GM12875 (cell line): ENCODE data around the gene GPATCH2L.

ENCODE experiments used
- H3K4me3 ChIP-seq: one replicate; pipeline ENCODE4 v1.5.1; 2011; ENCODE audit warnings: low read depth, low read length, control low read depth
- TF ChIP-seq, protein P1 (sequence below): IDR thresholded peaks from 2 replicates; pipeline ENCODE4 v1.5.1; 2011; ENCODE audit warnings: low read depth, mild to moderate bottlenecking, control low read depth, inconsistent platforms, low read length, moderate library complexity, borderline replicate concordance; ENCODE audit not compliant: insufficient read depth

GPATCH2L gene

GRCh38 chr14:76235628-76236027 lies 83.9 kb downstream of the GPATCH2L start:
- TF ChIP-seq, protein P1, sequence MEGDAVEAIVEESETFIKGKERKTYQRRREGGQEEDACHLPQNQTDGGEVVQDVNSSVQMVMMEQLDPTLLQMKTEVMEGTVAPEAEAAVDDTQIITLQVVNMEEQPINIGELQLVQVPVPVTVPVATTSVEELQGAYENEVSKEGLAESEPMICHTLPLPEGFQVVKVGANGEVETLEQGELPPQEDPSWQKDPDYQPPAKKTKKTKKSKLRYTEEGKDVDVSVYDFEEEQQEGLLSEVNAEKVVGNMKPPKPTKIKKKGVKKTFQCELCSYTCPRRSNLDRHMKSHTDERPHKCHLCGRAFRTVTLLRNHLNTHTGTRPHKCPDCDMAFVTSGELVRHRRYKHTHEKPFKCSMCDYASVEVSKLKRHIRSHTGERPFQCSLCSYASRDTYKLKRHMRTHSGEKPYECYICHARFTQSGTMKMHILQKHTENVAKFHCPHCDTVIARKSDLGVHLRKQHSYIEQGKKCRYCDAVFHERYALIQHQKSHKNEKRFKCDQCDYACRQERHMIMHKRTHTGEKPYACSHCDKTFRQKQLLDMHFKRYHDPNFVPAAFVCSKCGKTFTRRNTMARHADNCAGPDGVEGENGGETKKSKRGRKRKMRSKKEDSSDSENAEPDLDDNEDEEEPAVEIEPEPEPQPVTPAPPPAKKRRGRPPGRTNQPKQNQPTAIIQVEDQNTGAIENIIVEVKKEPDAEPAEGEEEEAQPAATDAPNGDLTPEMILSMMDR, result no peak
- no peak overlapping the region for H3K4me3 ChIP-seq

DNA sequence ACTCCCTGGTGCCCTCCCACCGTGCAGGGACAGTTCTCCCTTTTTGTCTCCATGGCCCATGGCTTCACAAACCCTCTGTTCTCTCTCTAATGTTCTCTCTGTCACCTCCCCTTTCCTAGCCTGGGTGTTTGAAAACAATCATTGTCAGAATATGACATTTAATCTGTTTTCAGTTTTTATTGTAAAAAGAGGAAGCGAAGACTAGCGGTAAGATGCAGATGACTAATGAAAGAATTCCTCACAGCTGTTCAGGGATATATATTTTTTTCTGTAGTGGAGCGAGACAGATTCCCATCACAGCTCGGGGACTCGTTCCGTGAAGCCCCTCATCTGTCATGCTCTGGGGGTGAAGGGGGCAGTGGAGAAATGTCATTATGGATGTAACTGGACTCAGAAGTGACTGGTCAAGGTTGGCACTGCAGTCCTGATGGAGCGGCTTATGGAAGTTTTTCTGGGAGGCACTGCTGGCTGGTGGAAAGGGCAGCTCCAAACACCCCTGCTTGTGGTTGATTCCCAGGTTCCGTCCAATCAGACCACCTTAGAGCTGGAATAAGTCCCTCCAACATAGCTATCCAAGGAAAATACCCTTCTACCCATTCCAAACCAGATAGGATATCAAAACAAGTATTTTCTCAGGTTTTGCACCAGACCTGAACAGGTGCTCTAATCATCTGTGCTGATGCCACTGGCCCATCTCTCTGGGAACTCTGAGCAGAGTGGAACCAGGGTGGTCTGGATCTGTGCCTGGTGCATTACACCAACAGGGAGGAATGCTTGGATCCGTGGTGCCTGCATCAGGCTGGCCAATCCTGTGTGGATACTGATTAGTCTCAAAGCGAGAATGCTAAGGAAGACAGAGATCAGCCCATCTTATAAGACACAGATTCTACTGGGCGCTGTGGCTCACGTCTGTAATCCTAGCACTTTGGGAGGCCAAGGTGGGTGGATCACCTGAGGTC lies 84.7 kb downstream of the GPATCH2L start:
- H3K4me3 ChIP-seq, result no peak overlapping the region
- TF ChIP-seq, protein P1, result no peak

DNA sequence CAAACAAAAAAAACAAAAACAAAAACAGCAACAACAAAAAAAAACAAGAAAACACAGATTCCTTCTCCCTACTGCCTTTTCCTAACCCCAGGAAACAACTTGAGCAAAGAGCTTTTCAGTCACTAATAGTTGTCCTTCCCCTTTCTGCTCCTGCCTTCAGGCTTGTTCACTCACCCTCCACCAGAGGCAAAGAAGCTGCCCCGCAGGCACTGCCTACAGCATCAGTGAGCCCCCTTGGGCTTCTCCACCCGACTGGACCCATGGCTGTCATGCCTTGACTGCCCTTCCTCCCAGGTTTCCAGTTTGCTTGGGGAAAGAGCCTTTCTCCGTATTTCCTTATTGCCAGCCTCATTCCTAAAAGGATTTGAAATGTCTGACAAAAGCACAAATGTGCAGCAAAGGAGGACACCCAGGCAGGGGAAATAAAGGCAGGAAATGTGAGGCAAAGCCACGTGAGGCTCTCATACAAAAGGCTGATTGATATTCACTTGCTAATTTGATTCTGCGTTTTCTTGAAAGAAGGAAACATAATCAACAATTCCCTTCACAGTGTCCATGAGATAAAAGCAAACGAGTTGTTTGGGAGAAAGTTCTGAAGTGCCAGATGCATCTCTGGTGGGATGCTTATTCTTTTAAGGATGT lies 85.7 kb downstream of the GPATCH2L start:
- H3K4me3 ChIP-seq, result no peak overlapping the region
- TF ChIP-seq, protein P1, result no peak

GRCh38 chr14:76245097-76245496 lies 93.4 kb downstream of the GPATCH2L start:
- TF ChIP-seq, protein P1, result no peak

DNA sequence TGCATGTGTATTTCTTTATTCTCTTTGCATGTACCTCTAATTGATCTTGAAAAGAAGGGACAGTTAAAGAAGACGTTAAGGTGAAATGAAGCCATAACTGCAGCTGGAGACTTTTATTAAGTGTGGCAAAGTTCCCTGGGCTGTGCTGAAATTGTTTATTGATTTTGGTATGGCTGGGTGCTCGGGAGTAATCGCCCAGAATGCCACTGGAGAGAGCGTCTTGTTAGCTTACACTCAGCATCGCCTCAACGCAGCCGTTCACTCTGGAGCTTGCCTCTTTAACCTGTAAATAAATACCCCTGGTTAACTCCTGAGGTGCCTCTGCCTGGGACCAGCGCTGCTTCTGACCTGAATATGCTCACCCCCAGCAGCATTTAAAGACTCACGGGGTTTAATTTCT lies 98.6 kb downstream of the GPATCH2L start:
- no peak overlapping the region for H3K4me3 ChIP-seq
- TF ChIP-seq, protein P1, result no peak

More at GRCh38 chr14:76245097-76245496, 93.4 kb downstream of the GPATCH2L start:
- no peak overlapping the region for H3K4me3 ChIP-seq

DNA sequence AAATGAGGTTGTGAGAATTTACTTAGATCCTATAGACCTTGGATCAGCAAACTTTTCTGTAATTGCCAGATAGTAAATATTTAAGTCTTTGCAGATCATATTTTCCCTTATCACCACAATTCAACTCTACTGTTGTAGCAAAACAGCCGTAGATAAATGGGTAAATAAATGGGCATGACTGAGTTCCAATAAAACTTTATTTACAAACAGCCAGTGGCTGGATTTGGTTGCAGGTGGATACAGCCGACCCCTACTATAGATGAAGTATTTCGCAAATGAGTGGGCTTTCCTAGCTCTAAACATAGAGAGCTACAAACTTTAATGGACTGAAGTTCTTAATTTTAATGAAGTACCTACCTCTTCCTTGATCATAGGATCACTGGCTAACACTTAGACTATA lies 100.7 kb downstream of the GPATCH2L start:
- TF ChIP-seq, protein P1, result no peak
- no peak overlapping the region for H3K4me3 ChIP-seq
